OCI-LY1 (cell line): ENCODE results near the gene TRMT6.

Source experiments
- H2AFZ ChIP-seq: fragments of 200-600 bp; sonication (generic), shearing (Covaris generic); 2 replicates; pipeline ENCODE4 v1.6.0; 2014; ENCODE audit warnings: antibody characterized with exemption, mild to moderate bottlenecking, low read length
- H3F3A ChIP-seq: fragments of 200-600 bp; sonication (generic), shearing (Covaris generic); 2 replicates; pipeline ENCODE4 v1.6.0; 2014; ENCODE audit warnings: mild to moderate bottlenecking, antibody characterized with exemption, low read length, moderate library complexity; ENCODE audit not compliant: insufficient read depth
- H3K27ac ChIP-seq: fragments of 200-600 bp; sonication (generic); 2 replicates; pipeline ENCODE4 v1.5.1; 2014; ENCODE audit warnings: low read length, mixed run types, mild to moderate bottlenecking, low read depth; ENCODE audit not compliant: poor library complexity, severe bottlenecking
- H3K27me3 ChIP-seq: fragments of 200-600 bp; sonication (generic); 2 replicates; pipeline ENCODE4 v1.6.0; 2014; ENCODE audit warnings: antibody characterized with exemption, mild to moderate bottlenecking, low read length, moderate library complexity; ENCODE audit not compliant: insufficient read depth
- H3K36me3 ChIP-seq: fragments of 200-600 bp; sonication (generic); 2 replicates; pipeline ENCODE4 v1.6.1; 2014; ENCODE audit warnings: mild to moderate bottlenecking, antibody characterized with exemption, low read length, moderate library complexity, mixed read lengths; ENCODE audit not compliant: insufficient read depth
- H3K4me1 ChIP-seq: fragments of 200-600 bp; sonication (generic); 2 replicates; pipeline ENCODE4 v1.5.1; 2014; ENCODE audit warnings: mild to moderate bottlenecking, low read length, moderate library complexity; ENCODE audit not compliant: insufficient read depth, severe bottlenecking
- H3K4me2 ChIP-seq: fragments of 200-600 bp; sonication (generic), shearing (Covaris generic); 2 replicates; pipeline ENCODE4 v1.6.1; 2014; ENCODE audit warnings: low read length
- H3K4me3 ChIP-seq: fragments of 200-600 bp; sonication (generic); 2 replicates; pipeline ENCODE4 v1.5.1; 2014; ENCODE audit warnings: low read length, low read depth, mild to moderate bottlenecking, mixed read lengths; ENCODE audit not compliant: poor library complexity, severe bottlenecking
- H3K79me2 ChIP-seq: fragments of 200-600 bp; shearing (Covaris generic); 2 replicates; pipeline ENCODE4 v1.6.1; 2016; ENCODE audit warnings: mixed run types, low read length, mixed read lengths; ENCODE audit not compliant: insufficient read depth
- H3K9ac ChIP-seq: fragments of 200-600 bp; sonication (generic), shearing (Covaris generic); 2 replicates; pipeline ENCODE4 v1.6.1; 2014; ENCODE audit warnings: mild to moderate bottlenecking, low read length, mixed read lengths
- H3K9me2 ChIP-seq: fragments of 200-600 bp; sonication (generic), shearing (Covaris generic); 2 replicates; pipeline ENCODE4 v1.6.1; 2014; ENCODE audit warnings: low read depth, mild to moderate bottlenecking, low read length, mixed read lengths
- H3K9me3 ChIP-seq: fragments of 200-600 bp; shearing (Covaris generic); 2 replicates; pipeline ENCODE4 v1.6.1; 2014; ENCODE audit warnings: low read length, mixed read lengths
- H4K20me1 ChIP-seq: fragments of 200-600 bp; sonication (generic), shearing (Covaris generic); 2 replicates; pipeline ENCODE4 v1.6.0; 2016; ENCODE audit warnings: mild to moderate bottlenecking, low read length; ENCODE audit not compliant: insufficient read depth
- EZH2 ChIP-seq: fragments of 200-600 bp; sonication (generic), shearing (Covaris generic); IDR thresholded peaks from 2 replicates; pipeline ENCODE4 v1.8.0; 2017; ENCODE audit warnings: borderline replicate concordance, mixed run types, mild to moderate bottlenecking, antibody characterized with exemption, low read length, moderate library complexity, mixed read lengths
- TF ChIP-seq, protein P1 (sequence below): fragments of 200-600 bp; sonication (generic), shearing (Covaris generic); IDR thresholded peaks from 2 replicates; pipeline ENCODE4 v1.5.1; 2017; ENCODE audit warnings: mild to moderate bottlenecking, antibody characterized with exemption, low read length, moderate library complexity, mixed read lengths

TRMT6 gene

GRCh38 chr20:5971203-5971602 lies 20.9 kb upstream of the TRMT6 start:
- H4K20me1 ChIP-seq: no peaks in the 10 kb centered on the region
- H3K27ac ChIP-seq: no peak overlapping the region
- no peaks in the 10 kb centered on the region for H3K4me1 ChIP-seq
- peaks cover 84% of the 10 kb centered on the region for H3K36me3 ChIP-seq
- H3K27me3 ChIP-seq: no peaks in the 10 kb centered on the region
- TF ChIP-seq, protein P1, sequence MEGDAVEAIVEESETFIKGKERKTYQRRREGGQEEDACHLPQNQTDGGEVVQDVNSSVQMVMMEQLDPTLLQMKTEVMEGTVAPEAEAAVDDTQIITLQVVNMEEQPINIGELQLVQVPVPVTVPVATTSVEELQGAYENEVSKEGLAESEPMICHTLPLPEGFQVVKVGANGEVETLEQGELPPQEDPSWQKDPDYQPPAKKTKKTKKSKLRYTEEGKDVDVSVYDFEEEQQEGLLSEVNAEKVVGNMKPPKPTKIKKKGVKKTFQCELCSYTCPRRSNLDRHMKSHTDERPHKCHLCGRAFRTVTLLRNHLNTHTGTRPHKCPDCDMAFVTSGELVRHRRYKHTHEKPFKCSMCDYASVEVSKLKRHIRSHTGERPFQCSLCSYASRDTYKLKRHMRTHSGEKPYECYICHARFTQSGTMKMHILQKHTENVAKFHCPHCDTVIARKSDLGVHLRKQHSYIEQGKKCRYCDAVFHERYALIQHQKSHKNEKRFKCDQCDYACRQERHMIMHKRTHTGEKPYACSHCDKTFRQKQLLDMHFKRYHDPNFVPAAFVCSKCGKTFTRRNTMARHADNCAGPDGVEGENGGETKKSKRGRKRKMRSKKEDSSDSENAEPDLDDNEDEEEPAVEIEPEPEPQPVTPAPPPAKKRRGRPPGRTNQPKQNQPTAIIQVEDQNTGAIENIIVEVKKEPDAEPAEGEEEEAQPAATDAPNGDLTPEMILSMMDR: no peak
- no peak for TF ChIP-seq EZH2
- H2AFZ ChIP-seq: no peak overlapping the region
- H3K4me3 ChIP-seq: no peak overlapping the region
- H3K9me2 ChIP-seq: no peaks in the 10 kb centered on the region
- H3K4me2 ChIP-seq: no peak overlapping the region
- H3F3A ChIP-seq: no peaks in the 10 kb centered on the region
- H3K9me3 ChIP-seq: no peaks in the 10 kb centered on the region
- H3K9ac ChIP-seq: no peak overlapping the region
- no peaks in the 10 kb centered on the region for H3K79me2 ChIP-seq

- no peak overlapping the region for H2AFZ ChIP-seq
- no peak overlapping the region for H3K27ac ChIP-seq
- no peaks in the 10 kb centered on the region for H4K20me1 ChIP-seq
- no peak overlapping the region for H3K4me2 ChIP-seq
- no peaks in the 10 kb centered on the region for H3F3A ChIP-seq
- no peak overlapping the region for H3K9ac ChIP-seq
- H3K4me3 ChIP-seq: no peak overlapping the region
- H3K36me3 ChIP-seq: peaks cover 89% of the 10 kb centered on the region
- TF ChIP-seq EZH2: no peak
- TF ChIP-seq, protein P1: no peak
- no peaks in the 10 kb centered on the region for H3K27me3 ChIP-seq
- no peaks in the 10 kb centered on the region for H3K79me2 ChIP-seq
- H3K4me1 ChIP-seq: no peaks in the 10 kb centered on the region
- H3K9me3 ChIP-seq: no peaks in the 10 kb centered on the region
- H3K9me2 ChIP-seq: no peaks in the 10 kb centered on the region
Observed at GRCh38 chr20:5970381-5970780, 20.0 kb upstream of the TRMT6 start.

DNA sequence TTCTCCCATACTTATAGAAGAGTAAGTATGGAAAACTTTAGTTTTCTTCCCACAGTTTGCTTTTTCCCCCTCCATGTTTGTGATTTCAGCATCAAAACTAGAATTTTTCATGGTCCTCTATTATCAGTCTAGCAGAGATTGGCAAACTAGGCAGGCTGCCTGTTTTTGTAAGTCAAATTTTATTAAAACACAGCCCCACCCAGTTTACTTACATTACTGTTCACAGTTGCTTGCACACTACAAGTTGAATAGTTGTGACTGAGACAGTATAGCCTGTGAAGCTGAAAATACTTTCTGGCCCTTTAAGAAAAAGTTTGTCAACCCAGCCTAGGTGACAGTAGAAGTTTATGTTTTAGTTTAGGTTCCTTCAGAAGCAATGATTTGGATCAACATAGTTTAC lies 19.6 kb upstream of the TRMT6 start:
- Histone ChIP-seq H3K4me1 (no peaks in the 10 kb centered on the region), H3K27me3 (no peaks in the 10 kb centered on the region), H3K4me2 (no peak overlapping the region), H2AFZ (no peak overlapping the region), H3K79me2 (no peaks in the 10 kb centered on the region), H3F3A (no peaks in the 10 kb centered on the region), H3K9me2 (no peaks in the 10 kb centered on the region), H3K27ac (no peak overlapping the region), H3K4me3 (no peak overlapping the region), H3K9me3 (no peaks in the 10 kb centered on the region), H3K36me3 (peaks cover 92% of the 10 kb centered on the region), H3K9ac (no peak overlapping the region), H4K20me1 (no peaks in the 10 kb centered on the region)
- no peak for TF ChIP-seq EZH2

GRCh38 chr20:5969348-5969935 lies 19.1 kb upstream of the TRMT6 start:
- Histone ChIP-seq H3K36me3 (peaks cover 90% of the 10 kb centered on the region), H3K27me3 (no peaks in the 10 kb centered on the region)

More at GRCh38 chr20:5969348-5969935, 19.1 kb upstream of the TRMT6 start:
- no peaks in the 10 kb centered on the region for H3K9me2 ChIP-seq
- no peaks in the 10 kb centered on the region for H4K20me1 ChIP-seq
- H3K4me2 ChIP-seq: no peak overlapping the region
- H3F3A ChIP-seq: no peaks in the 10 kb centered on the region
- TF ChIP-seq EZH2: no peak
- TF ChIP-seq, protein P1: no peak
- H3K27ac ChIP-seq: no peak overlapping the region
- H3K4me1 ChIP-seq: no peaks in the 10 kb centered on the region
- no peak overlapping the region for H3K4me3 ChIP-seq
- no peak overlapping the region for H2AFZ ChIP-seq
- no peak overlapping the region for H3K9ac ChIP-seq
- no peaks in the 10 kb centered on the region for H3K79me2 ChIP-seq
- H3K9me3 ChIP-seq: no peaks in the 10 kb centered on the region
